Measurements from ENCODE around the gene SPATA45. TPM values are rescaled to one million over a fixed set of nuclear protein-coding genes. Genes with fewer than 3 reads are reported as not detected.

Gene SPATA45
- total and polyA plus RNA-seq, 2 of the 4 experiments (the other 2 are of a cell fraction), result not detected

DNA sequence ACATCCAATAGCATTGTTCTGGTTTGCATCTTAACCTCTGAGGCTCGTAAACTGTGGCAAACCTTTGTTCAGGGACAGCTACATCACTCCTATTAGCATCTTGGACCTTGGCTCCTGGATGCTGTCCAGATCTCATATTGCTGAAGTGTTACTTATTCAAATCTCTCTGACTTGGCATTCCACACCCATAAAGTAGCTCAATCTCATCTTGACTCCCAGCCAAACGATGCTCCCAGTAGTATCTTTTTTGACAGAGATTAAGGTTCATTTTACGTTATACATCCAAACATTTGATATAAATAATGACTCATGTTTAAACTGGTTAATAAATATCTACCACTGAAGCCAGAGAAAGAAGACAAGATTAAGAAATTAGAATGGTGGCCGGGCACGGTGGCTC is 6.2 kb upstream of the SPATA45 start:
- Histone ChIP-seq H2AK9ac (replicated peaks; ENCODE audit: low read depth, low read length, poor library complexity) (no peak overlapping the region), H3K14ac (replicated peaks; ENCODE audit: low read depth, low read length) (no peak overlapping the region), H3K23ac (ENCODE audit: low read depth, low read length) (0 out of 2 replicates have a peak overlapping the region, but pooled peaks have one; percentile 5), H3K9me1 (ENCODE audit: insufficient read depth, low read length) (peaks cover 5% of the 10 kb centered on the region), H3K4me1 (ENCODE audit: control insufficient read depth, insufficient read depth, low read length) (no peaks in the 10 kb centered on the region), H3K9ac (ENCODE audit: low read depth, low read length) (no peak overlapping the region), H3K4me2 (ENCODE audit: low read depth, low read length) (no peak overlapping the region), H2BK15ac (ENCODE audit: low read depth, low read length) (no peak overlapping the region), H2AK5ac (ENCODE audit: low read depth, low read length) (no peak overlapping the region), H2BK5ac (ENCODE audit: low read depth, low read length, poor library complexity, severe bottlenecking) (no peak overlapping the region), H4K5ac (ENCODE audit: low read depth, low read length) (no peak overlapping the region), H4K91ac (ENCODE audit: insufficient read depth, low read depth, low read length) (no peak overlapping the region), H3K79me1 (ENCODE audit: low read depth in 1 of 2, low read length in 2 of 2) (peaks cover 3 to 8% of the 10 kb centered on the region in 2 experiments; a peak in 2 of 4 replicates), H2BK20ac (ENCODE audit: low read depth, low read length) (no peak overlapping the region), H2BK120ac (ENCODE audit: low read depth, low read length) (no peak overlapping the region), H4K20me1 (ENCODE audit: insufficient read depth, low read length) (no peaks in the 10 kb centered on the region), H4K8ac (ENCODE audit: low read depth in 2 of 2, low read length in 2 of 2) (no peak overlapping the region), H3K9me3 (ENCODE audit: control insufficient read depth, insufficient read depth, low read length) (no peaks in the 10 kb centered on the region), H3K4ac (ENCODE audit: low read depth, low read length) (no peak overlapping the region), H3K27me3 (ENCODE audit: control insufficient read depth, insufficient read depth, low read length) (no peaks in the 10 kb centered on the region), H3K27ac (ENCODE audit: insufficient read depth, low read length) (no peak overlapping the region), H3K18ac (ENCODE audit: low read depth, low read length) (no peak overlapping the region), H3K36me3 (ENCODE audit: control insufficient read depth, insufficient read depth, low read length) (no peaks in the 10 kb centered on the region), H3K4me3 (ENCODE audit: insufficient read depth, low read depth, low read length) (no peak overlapping the region), H2AFZ (replicated peaks; ENCODE audit: low read length, poor library complexity) (no peak overlapping the region), H3K56ac (ENCODE audit: extremely low read depth, insufficient read depth, low read length) (no peak overlapping the region; the same call in 1 of the 2 replicates)
- TF ChIP-seq FOS (IDR thresholded peaks at IDR 0.05; ENCODE audit: low read depth, low read length), result no peak
- TF ChIP-seq, protein P1, sequence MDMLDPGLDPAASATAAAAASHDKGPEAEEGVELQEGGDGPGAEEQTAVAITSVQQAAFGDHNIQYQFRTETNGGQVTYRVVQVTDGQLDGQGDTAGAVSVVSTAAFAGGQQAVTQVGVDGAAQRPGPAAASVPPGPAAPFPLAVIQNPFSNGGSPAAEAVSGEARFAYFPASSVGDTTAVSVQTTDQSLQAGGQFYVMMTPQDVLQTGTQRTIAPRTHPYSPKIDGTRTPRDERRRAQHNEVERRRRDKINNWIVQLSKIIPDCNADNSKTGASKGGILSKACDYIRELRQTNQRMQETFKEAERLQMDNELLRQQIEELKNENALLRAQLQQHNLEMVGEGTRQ (IDR thresholded peaks at IDR 0.05; ENCODE audit: low read depth, low read length), result no peak
- TF ChIP-seq MAFK (IDR thresholded peaks at IDR 0.05; ENCODE audit: low read depth, low read length), result no peak
- no peak for TF ChIP-seq RFX5 (IDR thresholded peaks at IDR 0.05; ENCODE audit: low read depth, low read length)
- TF ChIP-seq CHD1 (IDR thresholded peaks at IDR 0.05; ENCODE audit: low read depth, low read length), result no peak
- TF ChIP-seq MAZ (IDR thresholded peaks at IDR 0.05; ENCODE audit: borderline replicate concordance, low read depth, low read length), result no peak
- no peak for TF ChIP-seq NFE2L2 (IDR thresholded peaks at IDR 0.05; ENCODE audit: low read depth, low read length)
- TF ChIP-seq, protein P2, sequence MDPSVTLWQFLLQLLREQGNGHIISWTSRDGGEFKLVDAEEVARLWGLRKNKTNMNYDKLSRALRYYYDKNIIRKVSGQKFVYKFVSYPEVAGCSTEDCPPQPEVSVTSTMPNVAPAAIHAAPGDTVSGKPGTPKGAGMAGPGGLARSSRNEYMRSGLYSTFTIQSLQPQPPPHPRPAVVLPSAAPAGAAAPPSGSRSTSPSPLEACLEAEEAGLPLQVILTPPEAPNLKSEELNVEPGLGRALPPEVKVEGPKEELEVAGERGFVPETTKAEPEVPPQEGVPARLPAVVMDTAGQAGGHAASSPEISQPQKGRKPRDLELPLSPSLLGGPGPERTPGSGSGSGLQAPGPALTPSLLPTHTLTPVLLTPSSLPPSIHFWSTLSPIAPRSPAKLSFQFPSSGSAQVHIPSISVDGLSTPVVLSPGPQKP (IDR thresholded peaks at IDR 0.05; ENCODE audit: borderline replicate concordance, low read depth, low read length), result no peak
- TF ChIP-seq POLR2A (IDR thresholded peaks at IDR 0.05; ENCODE audit: low read depth, low read length), result no peak
- no peak for TF ChIP-seq SMC3 (IDR thresholded peaks at IDR 0.05; ENCODE audit: low read depth, low read length)
- no TSS peak for BruUV-seq (replicated peaks)
- dilution Hi-C loops (cut with HindIII; ENCODE audit: low sequenced_read_pairs, unreplicated experiment) (no loop called here), intact Hi-C loops (cut with micrococcal nuclease) (no loop called here), in situ Hi-C loops (cut with MboI; ENCODE audit: low sequenced_read_pairs) (no loop called here)
- 67% methylated on average over 1 of the region's 5 CpGs; no CpG with 5 or more reads in 1 of the 2 experiments for WGBS, 2 experiments (ENCODE audit: extremely low coverage in 2 of 2, insufficient read length in 1 of 2)
- DNase-seq (no peak), ATAC-seq (ENCODE audit: low read depth) (no peak)
- POLR2A ChIA-PET (ENCODE audit: unreplicated experiment), result no interaction called here
- CTCF ChIA-PET, result no interaction called here

Measured in IMR-90 (cell line).